Activated naive CD4-positive, alpha-beta T cell treated with anti-CD3 and anti-CD28 coated beads for 36 hours (primary cell): ENCODE measurements around the gene RANBP2. TPM values are rescaled to one million over a fixed set of nuclear protein-coding genes. Genes with fewer than 3 reads are reported as not detected.
"Not testable (repeated sequence)": the region's sequence is repeated elsewhere in the genome, so short reads cannot be mapped to it uniquely, and the experiment has no call there.

Experiments used
- CTCF ChIA-PET: fragments of 350-600 bp; sonication (Branson Sonifier 250); formaldehyde crosslinking; loops from one replicate; lab custom pipeline; 2021; ENCODE audit warnings: antibody characterized with exemption; lab: Charles Lee
- DNase-seq: peaks from one replicate; pipeline ENCODE4 v3.0.0-alpha.2; 2020
- H3K27ac Mint-ChIP-seq: one replicate; pipeline ENCODE4 v1.8.0; 2021; ENCODE audit warnings: mild to moderate bottlenecking, mixed read lengths
- H3K27me3 Mint-ChIP-seq: one replicate; pipeline ENCODE4 v1.8.0; 2021; ENCODE audit warnings: low read depth, mixed read lengths
- H3K36me3 Mint-ChIP-seq: one replicate; pipeline ENCODE4 v1.8.0; 2021; ENCODE audit warnings: low read depth, mixed read lengths
- H3K4me1 Mint-ChIP-seq: one replicate; pipeline ENCODE4 v1.8.0; 2021; ENCODE audit warnings: low read depth, mixed read lengths
- H3K4me3 Mint-ChIP-seq: one replicate; pipeline ENCODE4 v1.8.0; 2021; ENCODE audit warnings: mild to moderate bottlenecking, moderate library complexity, mixed read lengths
- H3K9me3 Mint-ChIP-seq: one replicate; pipeline ENCODE4 v1.8.0; 2021; ENCODE audit warnings: mixed read lengths
- intact Hi-C: fragments of 100-400 bp; cut with micrococcal nuclease; formaldehyde crosslinking; loops from one replicate; pipeline ENCODE4 v1.15.1; 2023
- total RNA-seq, 2 experiments: library from RNA; stranded (reverse); gene quantifications; one replicate each; pipeline ENCODE4 v1.2.3, GENCODE V29; 2021

RANBP2 gene
- total RNA-seq = 10 to 100 TPM; 47.4 to 48.3 TPM

DNA sequence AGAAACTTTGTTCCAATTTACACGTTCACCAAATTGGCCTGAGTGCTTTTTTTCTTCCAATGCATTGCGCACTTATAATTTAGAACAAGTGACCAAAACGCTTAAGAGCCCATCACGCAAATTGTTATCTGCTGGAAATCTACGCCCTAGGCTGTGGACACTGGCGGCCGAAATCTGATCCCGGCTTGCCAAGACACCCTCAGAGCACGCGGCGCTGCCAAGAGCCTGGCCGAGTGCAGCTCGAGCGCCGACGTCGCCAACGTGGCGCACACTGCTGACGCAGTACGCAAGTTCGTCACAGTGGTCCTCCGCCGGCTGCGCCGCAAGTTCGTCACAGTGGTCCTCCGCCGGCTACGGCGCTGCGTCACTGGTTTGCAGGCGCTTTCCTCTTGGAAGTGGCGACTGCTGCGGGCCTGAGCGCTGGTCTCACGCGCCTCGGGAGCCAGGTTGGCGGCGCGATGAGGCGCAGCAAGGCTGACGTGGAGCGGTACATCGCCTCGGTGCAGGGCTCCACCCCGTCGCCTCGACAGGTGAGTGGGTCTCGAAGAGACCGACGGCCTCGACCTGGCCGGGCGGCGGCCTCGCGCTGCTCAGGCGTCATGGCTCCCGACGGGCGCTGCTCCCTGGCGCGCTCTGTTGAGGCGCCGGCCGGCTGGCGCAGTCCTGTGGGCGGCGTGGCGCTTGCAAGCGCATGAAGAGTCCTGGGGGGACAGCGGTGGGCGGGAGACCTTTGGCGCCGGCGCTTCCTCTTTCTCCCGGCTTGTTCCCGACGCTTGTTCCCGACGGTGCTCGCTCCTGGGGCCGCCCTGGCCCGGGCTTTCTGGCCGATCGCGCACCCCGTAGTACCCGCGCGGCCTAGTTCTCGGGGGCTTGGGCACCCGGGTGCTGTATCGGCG lies at the start of gene RANBP2:
Gene RANBP2 (plus strand): TSS at position 334 of the 896 bp plus-strand sequence. CDS start 125 bp downstream, at position 459.
- Mint-ChIP-seq H3K4me3 (peak within 1 kb of the TSS; percentile 95), H3K27ac (peak within 1 kb of the TSS; percentile 97), H3K4me1 (peaks cover 25% of the 10 kb centered on the region), H3K9me3 (no peaks in the 10 kb centered on the region), H3K27me3 (no peaks in the 10 kb centered on the region), H3K36me3 (peaks cover 2% of the 10 kb centered on the region)
- CTCF ChIA-PET = interaction anchor here (0.7 kb wide), 1 partner anchor 100 kb away, joined by 4 read pairs; no protein-coding TSS in a partner anchor
- DNase-seq = peak; percentile 95
- intact Hi-C loops = loop anchor here (1.0 to 10.0 kb wide), 7 partner anchors 67 to 895 kb away; partner anchors contain the start of genes CCDC138, EDAR, GCC2 and LIMS1

DNA sequence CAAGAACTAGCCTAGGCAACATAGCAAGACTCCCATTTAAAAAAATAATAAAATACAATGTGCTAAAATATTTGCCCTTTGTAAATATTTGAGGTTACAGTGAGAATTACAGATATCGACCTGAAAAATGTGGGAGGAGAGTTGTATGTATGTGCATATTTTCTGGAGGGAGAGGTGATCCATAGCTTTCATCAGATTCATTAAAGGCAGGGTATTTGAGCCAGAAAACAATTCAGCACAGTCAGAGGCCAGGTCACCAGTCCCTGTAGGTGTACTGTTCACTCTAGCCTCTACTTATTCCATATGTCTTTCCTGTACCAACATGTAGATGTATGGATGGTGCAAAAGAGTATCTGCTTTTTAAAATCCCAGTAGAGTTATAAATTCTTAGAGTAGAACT lies 49.0 kb upstream of the RANBP2 start:
- H3K9me3 Mint-ChIP-seq, intact Hi-C loops: not testable (repeated sequence)

DNA sequence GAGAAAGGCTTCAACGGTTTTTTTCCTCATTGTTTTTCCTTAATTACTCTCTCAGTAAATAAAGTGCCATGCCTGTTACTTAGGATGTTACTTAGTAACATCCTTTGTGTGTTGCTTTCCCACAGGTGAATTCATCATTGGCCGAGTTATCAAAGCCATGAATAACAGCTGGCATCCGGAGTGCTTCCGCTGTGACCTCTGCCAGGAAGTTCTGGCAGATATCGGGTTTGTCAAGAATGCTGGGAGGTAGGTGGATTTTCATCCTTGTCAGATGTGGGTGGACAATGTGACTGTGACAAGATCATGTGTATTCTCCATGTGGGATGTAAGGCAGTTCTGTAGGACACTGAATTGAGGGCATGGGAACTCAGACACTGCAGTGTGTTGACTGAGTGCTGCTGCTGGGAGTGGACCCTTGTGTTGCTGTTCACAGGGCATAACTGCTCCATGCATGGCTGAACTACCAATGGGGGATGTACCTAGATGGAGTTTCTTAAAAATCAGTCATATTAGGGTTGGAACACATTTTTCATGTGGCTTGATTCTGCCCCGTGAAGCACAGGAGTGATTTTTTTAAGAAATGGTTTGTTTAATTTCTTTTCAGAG lies 47.0 kb upstream of the RANBP2 start:
- H3K4me1 Mint-ChIP-seq, H3K27ac Mint-ChIP-seq, H3K27me3 Mint-ChIP-seq, H3K4me3 Mint-ChIP-seq, intact Hi-C loops, DNase-seq, H3K36me3 Mint-ChIP-seq, CTCF ChIA-PET, H3K9me3 Mint-ChIP-seq: not testable (repeated sequence)

More for the DNA sequence above, 49.0 kb upstream of the RANBP2 start:
- CTCF ChIA-PET, H3K27ac Mint-ChIP-seq, H3K27me3 Mint-ChIP-seq, H3K36me3 Mint-ChIP-seq, DNase-seq, H3K4me1 Mint-ChIP-seq, H3K4me3 Mint-ChIP-seq: not testable (repeated sequence)

DNA sequence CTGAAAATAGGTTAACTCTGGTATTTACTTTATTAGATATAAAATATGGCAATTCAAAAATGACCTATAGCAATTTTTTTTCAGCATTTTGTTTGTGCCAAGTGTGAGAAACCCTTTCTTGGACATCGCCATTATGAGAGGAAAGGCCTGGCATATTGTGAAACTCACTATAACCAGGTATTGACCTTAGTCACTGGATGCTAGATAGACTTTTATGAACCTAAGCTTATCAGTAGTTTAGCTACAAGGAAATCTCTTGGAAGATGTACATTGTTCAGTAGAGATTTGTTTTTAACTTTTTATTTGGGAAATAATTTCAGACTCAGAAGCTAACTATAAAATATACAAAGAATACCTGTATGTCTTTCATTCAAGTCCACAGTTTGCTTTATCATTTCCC lies 42.8 kb upstream of the RANBP2 start:
- CTCF ChIA-PET, intact Hi-C loops, DNase-seq, H3K27ac Mint-ChIP-seq, H3K9me3 Mint-ChIP-seq, H3K4me1 Mint-ChIP-seq, H3K4me3 Mint-ChIP-seq, H3K36me3 Mint-ChIP-seq, H3K27me3 Mint-ChIP-seq: not testable (repeated sequence)

DNA sequence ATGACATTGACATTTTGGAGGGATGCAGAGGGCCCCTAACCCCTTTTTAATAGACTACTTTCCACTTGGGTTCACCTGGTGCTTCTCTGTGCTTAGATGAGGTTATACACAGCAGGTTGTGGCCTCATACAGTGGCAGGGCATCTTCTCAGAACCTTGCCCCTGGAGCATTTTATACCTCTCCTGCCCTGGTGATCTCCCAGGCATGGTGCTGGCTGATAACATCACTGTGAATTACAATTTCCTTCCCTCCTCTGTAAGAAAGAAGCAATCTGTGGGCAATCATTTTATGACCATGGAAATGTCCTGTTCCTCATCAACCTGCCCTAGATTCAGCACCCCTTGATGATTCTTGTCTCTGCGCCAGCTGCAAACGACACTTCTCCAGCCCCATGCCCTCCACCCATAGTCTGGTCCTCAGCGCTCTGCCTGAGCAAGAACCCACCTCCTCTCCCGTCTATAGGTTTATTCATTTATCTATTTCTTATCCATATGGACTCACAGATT lies 42.0 kb upstream of the RANBP2 start:
- DNase-seq, H3K27ac Mint-ChIP-seq, H3K27me3 Mint-ChIP-seq, H3K36me3 Mint-ChIP-seq, H3K4me1 Mint-ChIP-seq, CTCF ChIA-PET, intact Hi-C loops, H3K9me3 Mint-ChIP-seq, H3K4me3 Mint-ChIP-seq: not testable (repeated sequence)

DNA sequence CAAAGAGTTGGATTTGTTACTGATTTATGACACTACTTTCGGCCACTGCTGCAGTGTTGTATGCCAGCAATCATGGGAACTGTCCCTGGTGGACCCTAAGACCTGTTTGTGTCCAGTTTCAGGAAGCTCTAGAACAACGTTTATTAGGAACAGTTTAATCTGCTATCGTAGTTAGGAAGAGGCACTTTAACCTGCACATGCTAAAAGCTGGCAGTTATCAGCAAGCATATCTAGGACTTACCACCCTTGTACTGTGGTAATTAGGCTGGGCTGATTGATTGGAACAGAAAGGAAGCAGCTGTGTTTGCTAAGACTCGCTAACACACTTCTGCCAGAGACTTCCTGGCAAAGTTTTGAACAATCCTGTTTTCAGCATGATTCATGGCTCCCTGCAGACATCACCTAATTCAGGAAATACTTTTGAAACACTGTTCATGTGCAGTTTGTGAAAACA lies 41.1 kb upstream of the RANBP2 start:
- H3K27ac Mint-ChIP-seq, H3K4me1 Mint-ChIP-seq, H3K36me3 Mint-ChIP-seq, DNase-seq, intact Hi-C loops, H3K9me3 Mint-ChIP-seq, H3K4me3 Mint-ChIP-seq, CTCF ChIA-PET, H3K27me3 Mint-ChIP-seq: not testable (repeated sequence)

DNA sequence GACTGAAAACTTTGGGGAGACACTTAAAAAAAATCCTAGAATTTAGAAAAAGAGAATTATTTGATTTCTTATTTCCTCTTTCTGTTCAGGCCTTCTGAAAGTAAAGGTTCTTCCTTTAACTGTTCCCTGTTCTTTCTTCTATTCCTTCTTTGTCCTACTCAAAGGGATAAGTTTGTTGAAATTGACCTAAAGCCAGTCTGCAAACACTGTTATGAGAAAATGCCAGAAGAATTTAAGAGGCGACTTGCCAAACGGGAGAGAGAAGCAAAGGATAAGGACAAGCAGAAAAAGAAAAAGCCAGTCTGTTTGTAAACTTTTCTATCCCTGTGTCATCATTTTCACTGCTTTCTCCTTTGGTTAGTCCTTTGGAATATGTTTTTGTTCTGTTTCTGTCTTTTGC lies 38.5 kb upstream of the RANBP2 start:
- H3K27me3 Mint-ChIP-seq, H3K27ac Mint-ChIP-seq, intact Hi-C loops, DNase-seq, H3K36me3 Mint-ChIP-seq, H3K9me3 Mint-ChIP-seq, H3K4me1 Mint-ChIP-seq, H3K4me3 Mint-ChIP-seq: not testable (repeated sequence)
- CTCF ChIA-PET = interaction anchor here (0.6 kb wide), 1 partner anchor 44 kb away, joined by 6 read pairs; no protein-coding TSS in a partner anchor

DNA sequence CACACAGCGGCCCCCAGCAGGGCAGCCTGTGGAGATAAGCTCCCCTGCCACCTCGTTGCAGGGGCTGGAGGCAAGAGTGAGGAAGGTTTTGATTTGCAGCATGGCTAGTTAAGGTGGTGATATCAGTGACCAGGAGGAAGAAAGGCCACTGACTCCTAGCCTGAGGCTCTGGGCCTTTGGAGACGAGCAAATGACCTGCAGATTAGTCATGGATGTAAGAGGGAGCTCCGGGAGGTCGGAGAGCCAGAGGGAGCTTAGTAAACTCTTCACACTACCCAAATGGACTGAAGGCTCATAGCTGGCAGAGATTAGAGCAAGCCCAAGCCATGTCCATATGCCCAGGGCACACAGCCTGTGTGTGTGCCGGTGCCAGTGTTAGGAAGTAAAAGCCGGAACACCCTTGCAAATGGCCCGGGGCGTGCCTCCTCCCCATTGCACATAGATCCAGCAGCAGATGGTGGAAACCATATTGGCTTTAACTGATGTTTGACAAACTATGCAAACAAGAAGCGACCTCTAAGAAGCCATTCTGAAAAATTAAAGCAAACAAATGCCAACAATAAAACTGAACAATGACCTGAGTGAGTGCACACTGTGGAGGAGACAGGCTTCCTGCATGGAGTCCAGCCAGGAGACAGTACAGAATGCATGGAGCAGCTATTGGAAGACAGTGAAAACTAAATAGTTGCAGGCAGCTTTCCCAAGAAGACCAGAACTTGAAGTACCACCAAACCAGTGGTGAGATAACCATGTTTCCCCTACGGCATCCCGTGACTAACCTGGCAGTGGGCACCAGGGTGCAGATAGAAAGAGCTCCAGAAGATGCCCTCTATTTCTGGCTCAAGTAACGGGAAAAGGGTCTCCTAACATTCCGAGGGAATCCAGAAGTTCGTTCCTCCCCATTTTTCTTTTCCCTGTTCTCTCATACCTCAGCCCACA lies 30.2 kb upstream of the RANBP2 start:
- intact Hi-C loops, H3K36me3 Mint-ChIP-seq, H3K4me3 Mint-ChIP-seq, H3K9me3 Mint-ChIP-seq, CTCF ChIA-PET, DNase-seq, H3K4me1 Mint-ChIP-seq, H3K27ac Mint-ChIP-seq, H3K27me3 Mint-ChIP-seq: not testable (repeated sequence)

DNA sequence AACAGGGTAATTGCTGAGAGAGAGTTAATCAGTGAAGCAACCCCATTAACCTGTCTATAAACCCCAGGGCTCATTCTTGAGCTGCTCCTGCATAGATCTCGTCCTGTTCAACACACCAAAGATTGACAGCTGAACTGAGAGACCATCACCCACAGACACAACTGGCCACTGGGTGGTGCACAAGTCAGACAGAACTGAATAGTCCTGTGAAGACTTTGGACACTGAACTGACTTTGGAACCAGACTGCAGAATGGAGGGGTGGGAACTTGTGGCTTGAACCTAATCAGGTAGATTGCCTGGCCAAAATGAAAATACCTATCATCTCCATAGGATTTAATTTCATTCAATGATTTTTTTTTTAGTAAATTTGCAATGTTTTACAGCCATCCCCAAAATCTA lies 29.3 kb upstream of the RANBP2 start:
- DNase-seq = peak; percentile 15
- H3K4me1 Mint-ChIP-seq, H3K27me3 Mint-ChIP-seq, H3K9me3 Mint-ChIP-seq, intact Hi-C loops, H3K36me3 Mint-ChIP-seq, H3K27ac Mint-ChIP-seq, H3K4me3 Mint-ChIP-seq, CTCF ChIA-PET: not testable (repeated sequence)

DNA sequence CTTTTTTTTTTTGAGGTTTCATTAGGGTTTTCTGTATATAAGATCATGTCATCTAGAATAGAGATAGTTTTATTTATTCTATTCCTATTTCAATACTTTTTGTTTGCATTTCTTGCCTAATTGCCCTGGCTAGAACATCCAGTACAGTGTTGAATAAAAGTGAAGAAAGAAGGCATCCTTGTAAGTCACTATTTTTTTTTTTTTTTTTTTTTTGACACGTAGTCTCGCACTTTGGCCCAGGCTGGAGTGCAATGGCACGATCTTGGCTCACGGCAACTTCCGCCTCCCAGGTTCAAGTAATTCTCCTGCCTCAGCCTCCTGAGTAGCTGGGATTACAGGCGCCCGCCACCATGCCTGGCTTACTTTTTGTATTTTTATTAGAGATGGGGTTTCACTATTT lies 27.8 kb upstream of the RANBP2 start:
- Mint-ChIP-seq H3K27ac (no peak overlapping the region), H3K27me3 (no peaks in the 10 kb centered on the region), H3K4me3 (no peak overlapping the region), H3K4me1 (no peaks in the 10 kb centered on the region), H3K9me3 (no peaks in the 10 kb centered on the region), H3K36me3 (no peaks in the 10 kb centered on the region)
- CTCF ChIA-PET = no interaction called here
- no peak for DNase-seq
- intact Hi-C loops = no loop called here

DNA sequence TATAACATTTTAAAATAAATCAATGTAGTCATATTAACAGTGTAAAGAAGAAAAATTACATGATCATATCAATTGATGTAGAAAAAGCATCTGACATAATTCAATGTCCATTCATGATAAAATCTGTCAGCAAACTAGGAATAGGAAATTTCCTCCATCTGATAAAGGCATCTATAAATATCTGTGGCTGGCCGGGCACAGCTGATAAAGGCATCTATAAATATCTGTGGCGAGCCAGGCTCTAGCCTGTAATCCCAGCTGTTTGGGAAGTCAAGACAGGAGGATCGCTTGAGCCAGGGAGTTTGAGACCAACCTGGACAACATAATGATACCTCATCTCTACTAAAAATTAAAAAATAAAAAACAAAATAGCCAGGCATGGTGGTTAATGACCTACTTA lies 18.1 kb upstream of the RANBP2 start:
- Mint-ChIP-seq H3K9me3 (no peaks in the 10 kb centered on the region), H3K27me3 (no peaks in the 10 kb centered on the region), H3K27ac (no peak overlapping the region), H3K4me3 (no peak overlapping the region), H3K36me3 (no peaks in the 10 kb centered on the region), H3K4me1 (no peaks in the 10 kb centered on the region)
- CTCF ChIA-PET = no interaction called here
- intact Hi-C loops = no loop called here
- no peak for DNase-seq

DNA sequence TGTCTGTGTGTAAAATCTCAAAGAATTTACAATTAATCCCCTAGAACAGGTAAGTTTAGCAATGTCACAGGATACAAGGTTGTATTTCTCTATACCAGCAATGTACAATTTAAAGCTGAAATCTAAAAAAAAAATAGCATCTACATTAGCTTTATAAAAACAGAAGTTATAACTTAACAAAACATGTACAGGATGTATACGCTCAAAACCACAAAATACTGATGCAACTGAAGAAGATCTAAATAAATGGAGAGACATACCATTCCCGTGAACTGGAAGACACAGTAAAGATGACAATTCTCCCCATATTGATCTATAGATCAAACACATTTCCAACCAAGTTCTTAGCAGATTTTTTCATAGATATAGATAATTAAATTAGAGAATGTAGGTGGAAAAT lies 17.5 kb upstream of the RANBP2 start:
- no peaks in the 10 kb centered on the region for H3K4me1 Mint-ChIP-seq
- DNase-seq = no peak
- no peak overlapping the region for H3K27ac Mint-ChIP-seq
- H3K36me3 Mint-ChIP-seq = no peaks in the 10 kb centered on the region
- CTCF ChIA-PET = no interaction called here
- intact Hi-C loops = no loop called here
- H3K27me3 Mint-ChIP-seq = no peaks in the 10 kb centered on the region
- no peaks in the 10 kb centered on the region for H3K9me3 Mint-ChIP-seq
- no peak overlapping the region for H3K4me3 Mint-ChIP-seq
